Loucy (cell line): ENCODE results near the gene NDUFAF3.

Experiments used
- CTCF ChIP-seq: fragments of 200-600 bp; sonication (generic); conservative IDR thresholded peaks from 2 replicates; pipeline ENCODE4 v1.5.1; 2014; ENCODE audit warnings: mild to moderate bottlenecking, antibody characterized with exemption, low read length
- EZH2phosphoT487 ChIP-seq: fragments of 200-600 bp; IDR thresholded peaks from 2 replicates; pipeline ENCODE4 v1.6.1; 2018; ENCODE audit warnings: antibody characterized with exemption, mild to moderate bottlenecking, moderate library complexity, borderline replicate concordance

GRCh38 chr3:49057268-49057667, 35.3 kb downstream of the NDUFAF3 start:
- TF ChIP-seq CTCF: no peak
- no peak for TF ChIP-seq EZH2phosphoT487
